Smooth muscle cell (in vitro differentiated cells): ENCODE results near the gene TNFAIP1. TPM values are rescaled to one million over a fixed set of nuclear protein-coding genes. Genes with fewer than 3 reads are reported as not detected.
A peak's percentile ranks its signal among the peaks of the same experiment; 100 is the strongest.

Source experiments
- DNase-seq: peaks from one replicate; lab custom pipeline; 2025; ENCODE audit not compliant: unreplicated experiment; lab: John Stamatoyannopoulos, UW
- H2AFZ ChIP-seq: fragments of 200-600 bp; sonication (generic); 2 replicates; pipeline ENCODE4 v1.6.0; 2016; ENCODE audit warnings: antibody characterized with exemption, low read depth, mild to moderate bottlenecking
- H3F3A ChIP-seq: fragments of 200-600 bp; sonication (generic); 2 replicates; pipeline ENCODE4 v1.6.0; 2017; ENCODE audit warnings: antibody characterized with exemption, low read depth
- H3K27ac ChIP-seq: fragments of 200-600 bp; sonication (generic); 2 replicates; pipeline ENCODE4 v1.5.1; 2016; ENCODE audit warnings: low read depth, mild to moderate bottlenecking
- H3K27me3 ChIP-seq: fragments of 200-600 bp; sonication (generic); 2 replicates; pipeline ENCODE4 v1.6.1; 2016; ENCODE audit warnings: low read depth, mild to moderate bottlenecking
- H3K36me3 ChIP-seq: fragments of 200-600 bp; sonication (generic); 2 replicates; pipeline ENCODE4 v1.5.1; 2016; ENCODE audit warnings: low read depth
- H3K4me1 ChIP-seq: fragments of 200-600 bp; sonication (generic); 2 replicates; pipeline ENCODE4 v1.5.1; 2016; ENCODE audit warnings: low read depth
- H3K4me2 ChIP-seq: fragments of 200-600 bp; sonication (generic); 2 replicates; pipeline ENCODE4 v1.6.0; 2016; ENCODE audit warnings: mild to moderate bottlenecking
- H3K4me3 ChIP-seq: fragments of 200-600 bp; sonication (generic); 2 replicates; pipeline ENCODE4 v1.5.1; 2016; ENCODE audit warnings: mild to moderate bottlenecking
- H3K79me2 ChIP-seq: fragments of 200-600 bp; sonication (generic); 2 replicates; pipeline ENCODE4 v1.6.0; 2016; ENCODE audit warnings: low read depth, mild to moderate bottlenecking
- H3K9ac ChIP-seq: fragments of 200-600 bp; sonication (generic); 2 replicates; pipeline ENCODE4 v1.6.0; 2016; ENCODE audit warnings: low read depth
- H3K9me3 ChIP-seq: fragments of 200-600 bp; sonication (generic); replicated peaks from 2 replicates; pipeline ENCODE4 v1.5.1; 2016; ENCODE audit warnings: low read depth
- H4K20me1 ChIP-seq: fragments of 200-600 bp; sonication (generic); 2 replicates; pipeline ENCODE4 v1.6.0; 2016; ENCODE audit warnings: low read depth
- CTCF ChIP-seq: fragments of 200-600 bp; sonication (generic); IDR thresholded peaks from 2 replicates; pipeline ENCODE4 v1.5.1; 2017; ENCODE audit warnings: borderline replicate concordance, mild to moderate bottlenecking, antibody characterized with exemption; ENCODE audit not compliant: insufficient read depth, poor library complexity, severe bottlenecking
- WGBS: methylation state at CpG from one replicate; pipeline ENCODE4 v1.1.7; 2016; ENCODE audit warnings: low lambda C conversion rate; 5-methylcytosine and 5-hydroxymethylcytosine counted together
- polyA plus RNA-seq: library from polyadenylated mRNA; unstranded; fragments of >200 nt; fragmentation: Nextera tagmentation; extraction: Ambion mirVana; gene quantifications from 2 replicates; pipeline ENCODE4 v1.2.1, GENCODE V29; 2016
- total RNA-seq: library from RNA; depleted of rRNA; stranded (reverse); fragments of >200 nt; gene quantifications from 2 replicates; pipeline ENCODE4 v1.2.3, GENCODE V29; 2014

Gene TNFAIP1
- total RNA-seq (81.0 and 89.9 TPM in 2 replicates), polyA plus RNA-seq (75.0 and 82.4 TPM in 2 replicates)

- H3K9me3 ChIP-seq, result no peaks in the 10 kb centered on the region
- no peaks in the 10 kb centered on the region for H3K27me3 ChIP-seq
- peak within 1 kb of the TSS; percentile 99 for H3K9ac ChIP-seq
- peak within 1 kb of the TSS; percentile 90 for H3K4me2 ChIP-seq
- no peaks in the 10 kb centered on the region for H3K36me3 ChIP-seq
- no peak for TF ChIP-seq CTCF
- WGBS, result under 1% methylated on average over 61 of the region's 62 CpGs
- H2AFZ ChIP-seq, result no peak within 1 kb of the TSS
- peaks cover 63% of the 10 kb centered on the region for H4K20me1 ChIP-seq
- H3K4me1 ChIP-seq, result peaks cover 17% of the 10 kb centered on the region
- H3F3A ChIP-seq, result peaks cover 18% of the 10 kb centered on the region
- peak within 1 kb of the TSS; percentile 97 for H3K27ac ChIP-seq
- H3K4me3 ChIP-seq, result peak within 1 kb of the TSS; percentile 77
- DNase-seq, result peak; percentile 89
- peaks cover 61% of the 10 kb centered on the region for H3K79me2 ChIP-seq
These were observed at the start of gene TNFAIP1, which contains the start of gene IFT20 for GRCh38 chr17:28335201-28335958. TNFAIP1 (plus strand) TSS chr17:28335761; CDS start chr17:28339522, 3,761 bp downstream. IFT20 (minus strand) TSS chr17:28335472; CDS start chr17:28331985, 3,487 bp downstream.

GRCh38 chr17:28285965-28286364, 49.6 kb upstream of the TNFAIP1 start:
- H3K9ac ChIP-seq, result no peak overlapping the region
- H2AFZ ChIP-seq, result no peak overlapping the region
- no peak for TF ChIP-seq CTCF
- no peaks in the 10 kb centered on the region for H3F3A ChIP-seq
- H3K4me3 ChIP-seq, result no peak overlapping the region
- H3K27me3 ChIP-seq, result no peaks in the 10 kb centered on the region
- DNase-seq, result no peak
- H3K27ac ChIP-seq, result no peak overlapping the region
- 73% methylated on average over 2 of the region's 2 CpGs for WGBS
- H4K20me1 ChIP-seq, result no peaks in the 10 kb centered on the region
- no peaks in the 10 kb centered on the region for H3K4me1 ChIP-seq
- no peaks in the 10 kb centered on the region for H3K36me3 ChIP-seq
- H3K4me2 ChIP-seq, result no peak overlapping the region
- H3K9me3 ChIP-seq, result no peaks in the 10 kb centered on the region
- H3K79me2 ChIP-seq, result no peaks in the 10 kb centered on the region

GRCh38 chr17:28290703-28291102, 44.9 kb upstream of the TNFAIP1 start:
- 87% methylated on average over 2 of the region's 2 CpGs for WGBS
- TF ChIP-seq CTCF, result no peak
- DNase-seq, result no peak

More at GRCh38 chr17:28290703-28291102, 44.9 kb upstream of the TNFAIP1 start:
- H4K20me1 ChIP-seq, result no peaks in the 10 kb centered on the region
- no peak overlapping the region for H3K4me3 ChIP-seq
- no peak overlapping the region for H3K27ac ChIP-seq
- no peak overlapping the region for H3K4me2 ChIP-seq
- H3K27me3 ChIP-seq, result no peaks in the 10 kb centered on the region
- no peaks in the 10 kb centered on the region for H3K79me2 ChIP-seq
- H3K9me3 ChIP-seq, result no peaks in the 10 kb centered on the region
- no peak overlapping the region for H3K9ac ChIP-seq
- H2AFZ ChIP-seq, result no peak overlapping the region
- no peaks in the 10 kb centered on the region for H3K36me3 ChIP-seq
- no peaks in the 10 kb centered on the region for H3F3A ChIP-seq
- H3K4me1 ChIP-seq, result no peaks in the 10 kb centered on the region
